ENCODE measurements around the gene RASSF8.

- no peak for TF ChIP-seq CTCF (IDR thresholded peaks at IDR 0.05; ENCODE audit: insufficient read depth, low read length, poor library complexity, severe bottlenecking)
- no peak for TF ChIP-seq EZH2phosphoT487 (conservative IDR thresholded peaks at IDR 0.05; ENCODE audit: low read length)
These were observed 71.9 kb downstream of the RASSF8 start for GRCh38 chr12:26030371-26030770.

All from SU-DHL-6 (cell line).